Esophagus muscularis mucosa (tissue), 4 donors: ENCODE data around the gene GRIK1.

Source experiments
- EP300 ChIP-seq: sonication (generic); formaldehyde crosslinking; IDR thresholded peaks from one replicate; pipeline ENCODE4 v1.6.1; 2017; ENCODE audit warnings: antibody characterized with exemption
- POLR2AphosphoS5 ChIP-seq, 2 donors: sonication (generic); formaldehyde crosslinking; IDR thresholded peaks; one replicate each; pipeline ENCODE4 v1.6.1; 2017; ENCODE audit warnings: antibody characterized with exemption in 2 of 2
- TF ChIP-seq, protein P1 (sequence below), 3 experiments: fragments of 200-600 bp in 2 of 3; fragments of 450-650 bp in 1 of 3; sonication (generic) in 2 of 3; IDR thresholded peaks; one replicate each; pipeline ENCODE4 v1.5.1; 2017 to 2019; ENCODE audit warnings: antibody characterized with exemption in 3 of 3, mild to moderate bottlenecking in 2 of 3, moderate library complexity in 1 of 3

DNA sequence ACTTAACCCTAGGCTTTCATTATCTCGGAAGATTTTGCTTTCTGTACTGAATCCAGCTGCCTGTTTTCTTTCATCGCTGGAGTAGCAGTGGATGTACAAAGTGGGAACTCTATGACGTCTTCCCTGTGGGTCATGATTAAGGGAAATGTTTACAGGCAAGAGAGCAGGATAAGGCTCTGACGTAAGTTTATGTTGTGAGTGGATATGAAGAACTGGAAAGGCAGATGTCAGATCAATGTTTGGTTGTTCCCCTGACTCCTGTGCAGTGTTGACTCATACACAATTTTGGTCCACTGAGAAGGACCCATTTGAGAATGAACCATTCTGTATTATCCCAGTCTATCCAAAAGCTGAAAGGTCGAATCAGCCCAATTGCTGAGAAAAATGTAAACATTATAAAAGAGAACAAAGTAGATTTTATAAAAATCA lies 292.4 kb downstream of the GRIK1 start:
- TF ChIP-seq, protein P1, sequence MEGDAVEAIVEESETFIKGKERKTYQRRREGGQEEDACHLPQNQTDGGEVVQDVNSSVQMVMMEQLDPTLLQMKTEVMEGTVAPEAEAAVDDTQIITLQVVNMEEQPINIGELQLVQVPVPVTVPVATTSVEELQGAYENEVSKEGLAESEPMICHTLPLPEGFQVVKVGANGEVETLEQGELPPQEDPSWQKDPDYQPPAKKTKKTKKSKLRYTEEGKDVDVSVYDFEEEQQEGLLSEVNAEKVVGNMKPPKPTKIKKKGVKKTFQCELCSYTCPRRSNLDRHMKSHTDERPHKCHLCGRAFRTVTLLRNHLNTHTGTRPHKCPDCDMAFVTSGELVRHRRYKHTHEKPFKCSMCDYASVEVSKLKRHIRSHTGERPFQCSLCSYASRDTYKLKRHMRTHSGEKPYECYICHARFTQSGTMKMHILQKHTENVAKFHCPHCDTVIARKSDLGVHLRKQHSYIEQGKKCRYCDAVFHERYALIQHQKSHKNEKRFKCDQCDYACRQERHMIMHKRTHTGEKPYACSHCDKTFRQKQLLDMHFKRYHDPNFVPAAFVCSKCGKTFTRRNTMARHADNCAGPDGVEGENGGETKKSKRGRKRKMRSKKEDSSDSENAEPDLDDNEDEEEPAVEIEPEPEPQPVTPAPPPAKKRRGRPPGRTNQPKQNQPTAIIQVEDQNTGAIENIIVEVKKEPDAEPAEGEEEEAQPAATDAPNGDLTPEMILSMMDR (IDR thresholded peaks at IDR 0.05), result no peak
- TF ChIP-seq EP300, result no peak
- no peak for TF ChIP-seq POLR2AphosphoS5 (IDR thresholded peaks at IDR 0.05)
